Stimulated activated CD4-positive, alpha-beta T cell treated with anti-CD3 and anti-CD28 coated beads, Interleukin-15, amount 100 ng/mL, for 1 hour (primary cell): ENCODE data around the gene BAG2.

Source experiments
- DNase-seq, 2 donors: peaks; one replicate each; pipeline ENCODE4 v3.0.0-alpha.2; 2020; ENCODE audit warnings: low read depth in 1 of 2, low spot score in 1 of 2

BAG2 gene

GRCh38 chr6:57221191-57221935 lies 49.2 kb downstream of the BAG2 start:
- DNase-seq: peak; percentile 8 to 21

GRCh38 chr6:57221936-57222742 lies 50.0 kb downstream of the BAG2 start, which contains the start of gene RAB23:
Gene RAB23, minus strand, starts transcription at chr6:57222307. Its CDS starts 11,927 bp downstream, at chr6:57210380.
- DNase-seq: peak; percentile 75 to 80

GRCh38 chr6:57222743-57223077 lies 50.6 kb downstream of the BAG2 start:
- no peak for DNase-seq

- DNase-seq: no peak
Observed at GRCh38 chr6:57224769-57225515, 52.8 kb downstream of the BAG2 start.

- no peak for DNase-seq
Observed at GRCh38 chr6:57226221-57226620, 54.1 kb downstream of the BAG2 start.
